IPS DF 19.7 (cell line): ENCODE data around the gene HBG1.
"Not testable (repeated sequence)": the region's sequence is repeated elsewhere in the genome, so short reads cannot be mapped to it uniquely, and the experiment has no call there.

Source experiments
- DNase-seq: peaks from one replicate; pipeline ENCODE4 v3.0.0-alpha.2; 2013; ENCODE audit warnings: low read depth, low spot score

Gene HBG1

DNA sequence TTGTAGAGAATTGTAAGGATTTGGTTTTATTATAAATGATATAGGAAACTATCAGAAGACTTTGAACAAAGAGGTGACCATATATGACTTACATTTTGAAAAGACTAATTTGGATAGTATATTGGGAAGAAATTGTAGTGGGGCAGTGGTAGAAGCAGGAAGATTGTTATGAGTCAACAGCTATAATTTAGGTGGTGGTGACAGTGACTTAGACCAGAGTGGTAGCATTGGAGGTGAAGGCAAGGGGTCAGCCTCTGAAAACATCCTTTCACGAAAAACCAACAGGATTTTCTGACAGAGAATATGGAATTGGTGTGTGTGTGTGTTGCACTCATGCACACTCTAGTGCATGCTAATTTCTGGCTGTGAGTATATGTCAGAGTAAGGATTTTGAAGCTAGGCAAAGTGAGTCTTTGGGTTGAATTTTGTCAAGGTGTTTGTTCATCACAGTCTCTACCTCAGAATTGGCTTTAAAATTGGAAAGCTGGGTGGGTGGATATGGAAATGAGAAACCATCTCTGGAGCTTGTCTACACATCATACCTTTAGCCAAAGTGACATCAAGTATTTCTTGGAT, 28.2 kb upstream of the HBG1 start:
- DNase-seq: no peak

DNA sequence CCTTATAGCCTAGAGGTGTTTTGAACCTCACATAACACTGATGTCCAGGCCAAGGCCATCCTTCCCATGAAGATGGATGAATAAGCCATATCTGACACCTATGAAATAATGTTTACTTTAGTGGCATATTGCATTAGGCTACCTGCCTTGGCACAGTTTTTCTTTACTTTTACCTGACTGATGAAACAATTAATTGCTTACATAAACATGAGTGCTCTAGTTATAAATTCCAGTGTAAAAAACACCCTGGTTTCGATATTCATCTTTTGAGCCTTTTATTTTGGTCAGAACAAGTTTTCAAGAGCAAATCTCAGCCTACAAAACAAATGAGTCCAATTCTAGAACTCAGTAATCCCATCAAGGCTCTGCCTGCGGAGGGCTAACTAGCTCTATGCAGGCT, 27.0 kb upstream of the HBG1 start:
- no peak for DNase-seq

DNA sequence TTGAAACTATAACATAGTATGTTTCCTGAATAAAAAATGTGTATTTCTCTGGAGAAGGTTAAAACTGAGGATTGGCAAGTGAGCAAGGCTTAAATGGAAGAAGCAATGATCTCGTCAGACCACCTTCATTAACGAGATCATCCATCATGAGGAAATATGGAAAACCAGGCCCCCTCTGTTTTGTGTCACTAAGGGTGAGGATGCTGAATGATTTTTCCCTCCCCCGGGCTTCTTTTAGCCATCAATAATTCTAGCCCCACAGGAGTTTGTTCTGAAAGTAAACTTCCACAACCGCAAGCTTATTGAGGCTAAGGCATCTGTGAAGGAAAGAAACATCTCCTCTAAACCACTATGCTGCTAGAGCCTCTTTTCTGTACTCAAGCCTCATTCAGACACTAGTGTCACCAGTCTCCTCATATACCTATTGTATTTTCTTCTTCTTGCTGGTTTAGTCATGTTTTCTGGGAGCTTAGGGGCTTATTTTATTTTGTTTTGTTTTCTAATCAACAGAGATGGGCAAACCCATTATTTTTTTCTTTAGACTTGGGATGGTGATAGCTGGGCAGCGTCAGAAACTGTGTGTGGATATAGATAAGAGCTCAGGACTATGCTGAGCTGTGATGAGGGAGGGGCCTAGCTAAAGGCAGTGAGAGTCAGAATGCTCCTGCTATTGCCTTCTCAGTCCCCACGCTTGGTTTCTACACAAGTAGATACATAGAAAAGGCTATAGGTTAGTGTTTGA, 25.9 kb upstream of the HBG1 start:
- no peak for DNase-seq

DNA sequence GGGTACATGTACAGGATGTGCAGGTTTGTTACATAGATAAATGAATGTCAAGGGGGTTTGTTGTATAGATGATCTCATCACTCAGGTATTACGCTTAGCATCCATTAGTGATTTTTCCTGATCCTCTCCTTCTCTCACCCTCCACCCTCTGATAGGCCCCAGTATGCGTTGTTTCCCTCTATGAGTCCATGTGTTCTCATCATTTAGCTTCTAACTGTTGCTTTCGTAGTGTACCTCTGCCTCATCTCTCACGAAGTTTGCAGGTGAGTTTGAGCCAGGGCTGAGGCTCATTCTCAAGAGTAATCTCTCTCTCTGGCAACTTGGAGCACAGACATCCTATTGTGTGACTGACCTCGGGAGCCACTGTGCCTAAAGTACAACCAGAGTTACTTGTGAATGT, 24.7 kb upstream of the HBG1 start:
- DNase-seq: no peak

DNA sequence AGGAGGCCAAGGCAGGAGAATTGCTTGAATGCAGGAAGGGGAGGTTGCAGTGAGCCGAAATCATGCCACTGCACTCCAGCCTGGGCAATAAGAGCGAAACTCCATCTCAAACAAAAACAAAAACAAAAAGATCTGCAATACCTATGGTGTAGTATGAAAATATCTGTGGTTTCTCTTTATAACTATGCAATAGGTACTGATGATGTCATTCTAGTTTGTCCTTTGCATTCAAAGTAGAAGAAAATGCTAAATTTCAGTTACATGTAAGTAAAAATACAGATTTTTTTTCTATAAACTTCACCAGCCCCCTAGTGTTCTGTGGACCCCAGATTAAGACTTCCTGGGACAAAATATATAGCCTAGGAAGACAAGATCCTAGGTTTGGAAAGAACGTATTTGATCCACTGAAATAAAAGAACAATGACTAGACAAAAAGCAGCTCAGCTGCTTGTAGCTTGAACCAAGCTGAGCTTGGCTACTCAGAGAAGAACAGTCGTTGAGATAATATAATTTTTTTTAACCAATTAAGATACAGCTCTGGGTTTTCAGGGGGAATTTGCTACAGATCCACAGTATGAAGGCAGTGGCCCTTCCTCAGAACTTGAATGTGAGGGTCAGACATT, 22.8 kb upstream of the HBG1 start:
- DNase-seq: no peak

DNA sequence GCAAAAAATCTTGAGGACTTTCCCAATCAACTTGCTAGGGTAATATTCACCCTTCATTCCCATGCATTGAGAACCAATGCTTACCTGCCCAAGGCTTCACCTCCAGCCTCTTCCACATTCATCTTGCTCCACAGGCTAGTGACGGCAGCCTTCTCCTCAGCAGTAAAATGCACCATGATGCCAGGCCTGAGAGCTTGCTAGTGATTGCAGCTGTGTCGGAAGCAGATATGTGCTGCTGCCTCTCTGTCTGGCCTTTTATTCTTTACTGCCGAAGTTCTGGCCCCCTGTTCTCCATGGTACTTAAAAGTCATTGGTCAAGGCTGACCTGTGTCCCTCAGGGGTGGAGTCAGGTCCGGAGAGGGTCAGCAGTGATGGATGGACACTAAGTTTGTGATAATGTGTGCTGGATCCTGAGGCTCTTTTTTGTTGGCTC, 20.1 kb upstream of the HBG1 start, which contains the start of gene HBE1:
Gene HBE1 (minus strand): TSS at position 231 of the 433 bp plus-strand sequence. CDS start 55 bp downstream, at position 176.
- no peak for DNase-seq

DNA sequence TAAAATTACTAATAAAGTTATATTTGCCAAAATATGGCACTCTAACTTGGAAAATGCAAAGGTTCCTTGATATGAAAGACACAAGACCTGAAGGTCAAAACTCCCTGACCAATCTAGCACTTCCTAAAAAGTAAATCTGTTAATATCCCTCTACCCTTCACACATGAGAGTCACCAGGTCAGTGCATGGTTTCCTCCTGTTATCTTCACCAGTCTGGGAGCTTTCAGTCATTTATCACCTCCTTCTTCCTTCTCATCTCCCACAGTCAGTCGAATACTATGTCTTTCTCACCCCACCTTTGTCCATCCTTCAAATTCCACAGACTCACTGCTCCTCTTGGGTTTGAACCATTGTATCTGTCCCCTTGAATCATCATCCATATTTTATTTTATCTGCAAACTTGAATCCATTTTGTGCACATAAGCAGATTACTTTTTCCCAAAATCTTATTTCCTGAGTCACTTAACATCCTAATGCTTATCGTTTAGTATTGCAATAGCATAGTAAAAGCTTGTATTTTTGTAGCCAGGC, 17.4 kb upstream of the HBG1 start:
- no peak for DNase-seq

DNA sequence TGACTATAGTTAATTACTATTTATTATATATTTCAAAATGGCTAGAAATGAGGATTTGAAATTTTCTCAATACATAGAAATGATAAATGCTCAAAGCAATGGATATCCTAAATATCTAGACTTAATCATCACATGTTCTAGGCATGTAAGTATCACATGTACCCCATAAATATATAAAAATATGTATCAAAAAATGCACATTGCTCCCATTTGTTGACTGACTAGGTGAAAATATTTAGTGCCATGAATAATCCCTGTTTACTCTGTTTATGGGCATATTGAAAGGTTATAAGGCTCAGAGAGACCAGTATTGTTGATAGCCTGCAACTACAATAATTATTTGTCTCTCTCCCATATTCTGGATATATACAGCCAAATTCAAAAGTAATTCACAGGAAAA, 17.0 kb upstream of the HBG1 start:
- no peak for DNase-seq

DNA sequence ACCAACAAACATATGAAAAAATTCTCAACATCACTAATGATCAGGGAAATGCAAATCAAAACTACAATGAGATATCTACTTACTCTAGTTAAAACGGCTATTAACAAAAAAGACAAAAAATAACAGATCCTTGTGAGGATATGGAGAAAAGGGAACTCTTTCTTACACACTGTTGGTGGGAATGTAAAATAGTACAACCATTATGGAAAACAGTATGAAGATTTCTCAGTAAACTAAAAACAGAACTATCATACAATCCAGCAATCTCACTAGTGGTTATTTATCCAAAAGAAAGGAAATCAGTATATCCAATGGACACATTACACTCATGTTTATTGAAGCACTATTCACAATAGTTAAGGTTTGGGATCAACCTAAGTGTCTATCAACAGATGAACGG, 16.2 kb upstream of the HBG1 start:
- DNase-seq: no peak

DNA sequence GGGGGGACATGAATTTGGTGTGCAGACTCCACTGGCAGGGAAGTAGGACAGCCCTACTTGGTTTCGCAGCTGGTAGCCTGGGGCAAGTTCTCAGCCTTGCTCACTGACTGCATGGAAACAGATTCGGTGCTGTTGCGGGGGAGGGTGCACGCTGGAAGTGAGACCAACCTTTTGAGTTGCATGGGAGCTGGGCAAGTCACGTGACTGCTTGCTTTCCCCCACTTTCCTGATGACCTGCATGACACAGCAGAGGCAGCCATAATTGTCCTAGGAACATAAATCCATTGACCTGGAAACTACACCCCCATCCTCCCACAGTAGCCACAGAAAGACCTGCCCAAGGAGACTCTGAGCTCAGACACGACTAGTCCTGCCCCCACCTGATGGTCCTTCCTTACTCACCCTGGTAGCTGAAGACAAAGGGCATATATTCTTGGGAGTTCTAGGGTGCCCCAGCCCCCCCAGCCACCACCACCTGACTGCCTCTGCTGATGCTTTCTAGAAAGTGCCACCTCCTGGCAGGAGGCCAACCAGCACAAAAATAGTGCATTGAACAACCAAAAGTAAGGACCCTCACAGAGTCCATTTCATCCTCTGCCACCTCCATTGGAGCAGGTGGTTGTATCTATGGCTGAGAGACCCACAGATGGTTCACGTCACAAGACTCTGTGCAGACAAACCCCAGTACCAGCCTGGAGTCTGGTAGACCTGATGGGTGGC, 9.0 kb upstream of the HBG1 start:
- peak; percentile 28 for DNase-seq

DNA sequence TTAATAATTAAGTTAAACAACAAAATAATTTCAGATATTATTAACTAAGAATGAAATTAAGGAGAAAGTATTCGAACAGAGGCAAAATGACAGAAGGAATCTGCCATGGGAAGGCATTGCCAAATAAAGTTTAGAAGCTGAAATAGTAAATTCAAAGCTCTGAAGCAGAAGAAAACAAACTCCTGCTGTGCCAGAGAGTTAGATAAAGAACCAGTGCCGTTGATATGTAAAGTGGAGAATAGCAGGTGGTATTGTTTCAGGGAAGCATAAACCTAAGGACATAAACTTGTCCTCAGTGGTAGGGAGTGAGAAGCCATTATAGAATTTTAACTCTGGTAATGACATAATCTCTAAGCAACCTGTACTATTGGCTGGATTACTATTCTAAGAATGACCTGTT, 7.6 kb upstream of the HBG1 start:
- DNase-seq: peak; percentile 60

DNA sequence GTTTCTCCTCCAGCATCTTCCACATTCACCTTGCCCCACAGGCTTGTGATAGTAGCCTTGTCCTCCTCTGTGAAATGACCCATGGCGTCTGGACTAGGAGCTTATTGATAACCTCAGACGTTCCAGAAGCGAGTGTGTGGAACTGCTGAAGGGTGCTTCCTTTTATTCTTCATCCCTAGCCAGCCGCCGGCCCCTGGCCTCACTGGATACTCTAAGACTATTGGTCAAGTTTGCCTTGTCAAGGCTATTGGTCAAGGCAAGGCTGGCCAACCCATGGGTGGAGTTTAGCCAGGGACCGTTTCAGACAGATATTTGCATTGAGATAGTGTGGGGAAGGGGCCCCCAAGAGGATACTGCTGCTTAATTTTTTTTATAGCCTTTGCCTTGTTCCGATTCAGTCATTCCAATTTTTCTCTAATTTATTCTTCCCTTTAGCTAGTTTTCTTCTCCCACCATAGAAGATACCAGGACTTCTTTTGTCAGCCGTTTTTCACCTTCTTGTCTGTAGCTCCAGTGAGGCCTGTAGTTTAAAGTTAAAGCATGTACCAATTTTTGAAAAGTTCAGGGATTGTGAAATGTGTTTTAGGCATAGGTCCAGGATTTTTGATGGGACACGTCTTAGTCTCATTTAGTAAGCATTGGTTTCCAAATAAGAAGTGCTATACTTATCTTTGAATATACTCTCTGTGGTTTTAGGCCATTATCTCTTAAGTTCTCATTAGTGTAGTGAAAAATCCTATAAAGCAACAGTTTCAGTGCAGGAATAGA, 5.2 kb upstream of the HBG1 start, which contains the start of gene HBG2:
Gene HBG2 (minus strand): TSS at position 136 of the 768 bp plus-strand sequence. CDS start 53 bp downstream, at position 83.
- not testable (repeated sequence) for DNase-seq

DNA sequence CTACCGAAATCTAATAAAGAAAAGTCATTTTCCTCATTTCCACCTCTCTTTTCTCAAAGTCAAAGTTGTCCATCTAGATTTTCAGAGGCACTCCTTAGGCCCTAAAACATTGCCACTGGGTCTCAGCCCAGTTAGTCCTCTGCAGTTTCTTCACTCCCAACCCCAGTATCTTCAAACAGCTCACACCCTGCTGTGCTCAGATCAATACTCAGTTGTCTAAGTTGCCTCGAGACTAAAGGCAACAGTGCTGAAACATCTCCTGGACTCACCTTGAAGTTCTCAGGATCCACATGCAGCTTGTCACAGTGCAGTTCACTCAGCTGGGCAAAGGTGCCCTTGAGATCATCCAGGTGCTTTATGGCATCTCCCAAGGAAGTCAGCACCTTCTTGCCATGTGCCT, 4.4 kb upstream of the HBG1 start:
- DNase-seq: not testable (repeated sequence)

DNA sequence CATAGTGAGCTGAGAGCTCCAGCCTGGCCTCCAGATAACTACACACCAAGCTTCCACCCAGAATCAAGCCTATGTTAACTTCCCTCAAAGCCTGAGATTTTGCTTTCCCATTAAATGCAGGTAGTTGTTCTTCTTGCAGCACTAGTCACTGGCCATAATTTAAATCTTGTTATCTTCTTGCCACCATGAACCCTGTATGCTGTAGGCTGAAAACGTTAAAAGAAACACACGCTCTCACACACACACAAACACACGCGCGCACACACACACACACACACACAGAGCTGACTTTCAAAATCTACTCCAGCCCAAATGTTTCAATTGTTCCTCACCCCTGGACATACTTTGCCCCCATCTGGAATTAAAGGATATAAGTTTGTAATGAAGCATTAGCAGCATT, 3.8 kb upstream of the HBG1 start:
- DNase-seq: not testable (repeated sequence)

DNA sequence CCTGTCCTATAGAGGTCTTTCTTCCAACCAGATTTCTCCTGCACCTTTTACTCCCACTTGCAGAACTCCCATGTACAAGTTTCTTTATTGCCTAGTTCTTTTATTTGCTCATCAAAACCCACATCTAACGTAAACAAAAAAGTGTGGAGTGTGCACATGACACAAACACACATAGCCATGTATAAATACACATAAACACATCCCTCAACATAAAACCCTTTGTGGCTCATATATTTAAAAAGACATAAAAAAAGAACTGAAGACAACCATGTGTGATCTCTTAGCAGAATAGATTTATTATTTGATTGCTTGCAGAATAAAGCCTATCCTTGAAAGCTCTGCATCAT, 3.2 kb upstream of the HBG1 start:
- DNase-seq: no peak

DNA sequence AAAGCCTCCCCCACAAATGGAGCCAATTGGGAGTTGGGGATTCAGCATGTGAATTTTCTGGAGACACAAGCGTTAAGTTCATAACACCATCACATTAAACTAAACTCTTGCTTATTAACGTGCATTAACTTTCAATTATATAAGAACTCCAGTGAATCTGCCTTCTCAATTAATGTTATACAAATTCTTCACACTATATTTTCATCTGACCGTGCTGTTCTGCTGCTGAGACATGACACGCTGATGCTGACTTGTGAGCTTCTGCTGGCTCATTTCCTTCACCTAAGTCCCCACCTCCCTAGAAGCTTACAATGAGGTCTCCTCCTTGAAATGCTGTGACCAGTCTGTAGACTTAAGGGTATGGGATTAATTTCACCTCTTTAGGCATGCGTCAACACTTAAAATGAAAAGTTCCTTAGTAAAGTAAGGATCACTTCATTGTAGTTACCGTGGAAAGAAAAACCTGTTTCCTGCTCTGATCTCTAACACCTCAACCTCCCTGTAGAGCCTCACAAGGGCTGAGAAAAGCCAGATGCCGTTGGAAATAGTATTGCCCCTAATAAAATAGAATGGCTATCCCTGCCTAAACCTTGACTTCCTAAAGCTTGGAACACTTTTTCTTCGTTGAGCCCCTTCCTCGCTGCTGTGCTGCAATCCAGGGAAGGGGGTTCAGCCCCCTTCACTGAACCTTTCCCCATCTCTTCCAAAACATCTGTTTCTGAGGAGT, 2.7 kb upstream of the HBG1 start:
- no peak for DNase-seq

DNA sequence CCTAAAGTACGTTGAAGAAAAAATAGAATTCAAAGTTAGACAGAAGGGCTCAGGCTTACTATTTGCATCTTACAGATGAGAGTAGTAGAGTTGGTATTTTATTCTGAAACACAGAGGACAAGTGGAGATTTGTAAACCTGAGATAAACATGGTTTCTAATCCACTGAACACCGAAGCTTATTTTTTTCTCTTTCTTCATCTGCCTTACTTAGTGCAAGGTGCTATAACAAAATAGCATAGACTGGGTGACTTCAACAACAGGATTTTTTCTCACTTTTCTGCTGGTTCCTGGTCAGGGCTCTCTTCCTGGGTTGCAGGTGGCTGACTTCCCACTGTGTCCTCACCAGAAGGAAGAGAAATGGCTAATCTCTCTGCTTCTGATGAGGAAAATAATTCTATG, 2.1 kb upstream of the HBG1 start:
- no peak for DNase-seq

DNA sequence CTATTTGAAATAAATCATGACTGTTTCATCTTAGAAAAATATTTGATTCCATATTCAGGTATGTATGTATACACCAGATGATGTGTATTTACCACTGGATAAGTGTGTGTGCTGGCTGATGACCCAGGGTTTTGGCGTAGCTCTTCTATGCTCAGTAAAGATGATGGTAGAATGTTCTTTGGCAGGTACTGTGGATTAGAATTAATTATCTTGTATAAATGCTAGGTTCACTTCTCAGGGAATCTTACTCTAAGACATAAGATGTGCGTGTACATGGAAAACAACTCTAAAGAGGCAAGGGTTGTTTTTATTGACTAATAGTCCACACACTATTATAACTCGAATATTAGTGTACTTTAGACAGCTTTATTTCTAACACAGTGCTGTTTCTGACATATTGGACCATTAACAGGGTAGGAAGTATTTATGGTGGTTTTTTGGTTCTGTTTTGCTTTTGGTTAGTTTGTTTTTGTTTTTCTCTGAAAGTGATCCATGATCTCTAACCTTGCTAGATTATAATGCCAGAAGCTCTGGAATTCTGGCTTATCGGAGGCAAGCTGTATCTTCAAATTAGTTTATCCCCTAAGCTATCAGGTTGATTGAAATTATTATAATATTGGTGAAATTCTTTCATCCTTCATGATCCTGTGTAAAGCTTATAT, 1.0 kb upstream of the HBG1 start:
- no peak for DNase-seq

DNA sequence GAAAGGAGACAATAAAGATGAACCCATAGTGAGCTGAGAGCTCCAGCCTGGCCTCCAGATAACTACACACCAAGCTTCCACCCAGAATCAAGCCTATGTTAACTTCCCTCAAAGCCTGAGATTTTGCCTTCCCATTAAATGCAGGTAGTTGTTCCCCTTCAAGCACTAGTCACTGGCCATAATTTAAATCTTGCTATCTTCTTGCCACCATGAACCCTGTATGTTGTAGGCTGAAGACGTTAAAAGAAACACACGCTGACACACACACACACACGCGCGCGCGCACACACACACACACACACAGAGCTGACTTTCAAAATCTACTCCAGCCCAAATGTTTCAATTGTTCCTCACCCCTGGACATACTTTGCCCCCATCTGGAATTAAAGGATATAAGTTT, 1.2 kb downstream of the HBG1 start:
- DNase-seq: not testable (repeated sequence)
